ENCODE data around the gene MRPL46. TPM values are rescaled to one million over a fixed set of nuclear protein-coding genes. Genes with fewer than 3 reads are reported as not detected.

The MRPL46 gene
- total and polyA plus RNA-seq, 2 donors (not counting 3 experiments of a cell fraction or from before 2014, with no cell fraction given), result 24.5 to 30.9 TPM

GRCh38 chr15:88512078-88512477 lies 44.9 kb upstream of the MRPL46 start:
- TF ChIP-seq MAX (IDR thresholded peaks at IDR 0.05; ENCODE audit: insufficient read depth, insufficient read length) (no peak), EZH2 (IDR thresholded peaks at IDR 0.05; ENCODE audit: borderline replicate concordance, low read depth, low read length, severe bottlenecking) (no peak), MYC (IDR thresholded peaks at IDR 0.05; ENCODE audit: low read depth, low read length) (no peak), CTCF (IDR thresholded peaks at IDR 0.05; ENCODE audit: extremely low read depth in 1 of 2, insufficient read depth in 1 of 2, low read depth in 1 of 2, low read length in 2 of 2) (no peak), POLR2AphosphoS5 (IDR thresholded peaks at IDR 0.05; ENCODE audit: insufficient read depth, low read depth, low read length) (no peak), GATA2 (IDR thresholded peaks at IDR 0.05; ENCODE audit: insufficient read depth, insufficient read length, low read depth, low read length) (no peak), POLR2A (IDR thresholded peaks at IDR 0.05; ENCODE audit: low read depth, low read length) (no peak)
- H3K79me2 ChIP-seq (ENCODE audit: control insufficient read depth, insufficient read depth, low read length), result no peaks in the 10 kb centered on the region

More at GRCh38 chr15:88512078-88512477, 44.9 kb upstream of the MRPL46 start:
- ChIA-PET CTCF (no interaction called here), POLR2A (no interaction called here)
- H4K20me1 ChIP-seq (replicated peaks; ENCODE audit: control insufficient read depth, extremely low read depth, insufficient read depth, low read length), result no peaks in the 10 kb centered on the region
- no peak overlapping the region for H3K27ac ChIP-seq (ENCODE audit: insufficient read depth, low read depth, low read length)
- H3K9ac ChIP-seq (replicated peaks; ENCODE audit: extremely low read depth, insufficient read depth, low read length), result no peak overlapping the region
- no peak overlapping the region for H3K4me2 ChIP-seq (ENCODE audit: insufficient read depth, low read length)
- H3K9me3 ChIP-seq (replicated peaks; ENCODE audit: control insufficient read depth, insufficient read depth, low read length), result no peaks in the 10 kb centered on the region
- H3K27me3 ChIP-seq (ENCODE audit: control insufficient read depth in 2 of 2, insufficient read depth in 2 of 2, low read length in 2 of 2), result no peaks in the 10 kb centered on the region
- intact Hi-C loops (cut with micrococcal nuclease) (no loop called here), dilution Hi-C loops (cut with MboI; ENCODE audit: extremely low pct_ligation_motif_present, low sequenced_read_pairs) (no loop called here)
- FAIRE-seq (no peak), DNase-seq (ENCODE audit: low read depth, low spot score) (no peak)
- no peak overlapping the region for H2AFZ ChIP-seq (ENCODE audit: low read depth, low read length)
- H3K36me3 ChIP-seq (ENCODE audit: control insufficient read depth in 2 of 2, extremely low read depth in 1 of 2, insufficient read depth in 2 of 2, low read length in 2 of 2), result peaks cover 0 to 3% of the 10 kb centered on the region in 2 experiments
- no peak overlapping the region for H3K4me3 ChIP-seq (replicated peaks in 1 of 3; ENCODE audit: insufficient read depth in 1 of 3, low read depth in 1 of 3, low read length in 3 of 3)
- H3K9me1 ChIP-seq (replicated peaks; ENCODE audit: control insufficient read depth, extremely low read depth, insufficient read depth, low read length), result no peaks in the 10 kb centered on the region
- peaks cover 4% of the 10 kb centered on the region for H3K4me1 ChIP-seq (ENCODE audit: control insufficient read depth, extremely low read depth, insufficient read depth, low read length)
- BruUV-seq (replicated peaks), result no TSS peak

All from endothelial cell of umbilical vein (primary cell).